GM21825 (cell line): ENCODE data around the gene CGNL1.

ENCODE experiments used
- ATAC-seq: cut with Tn5 transposase; IDR thresholded peaks from one replicate; pipeline ENCODE4 v1.9.1; 2021; ENCODE audit warnings: mild to moderate bottlenecking, moderate library complexity; ENCODE audit not compliant: unreplicated experiment

CGNL1 gene

DNA sequence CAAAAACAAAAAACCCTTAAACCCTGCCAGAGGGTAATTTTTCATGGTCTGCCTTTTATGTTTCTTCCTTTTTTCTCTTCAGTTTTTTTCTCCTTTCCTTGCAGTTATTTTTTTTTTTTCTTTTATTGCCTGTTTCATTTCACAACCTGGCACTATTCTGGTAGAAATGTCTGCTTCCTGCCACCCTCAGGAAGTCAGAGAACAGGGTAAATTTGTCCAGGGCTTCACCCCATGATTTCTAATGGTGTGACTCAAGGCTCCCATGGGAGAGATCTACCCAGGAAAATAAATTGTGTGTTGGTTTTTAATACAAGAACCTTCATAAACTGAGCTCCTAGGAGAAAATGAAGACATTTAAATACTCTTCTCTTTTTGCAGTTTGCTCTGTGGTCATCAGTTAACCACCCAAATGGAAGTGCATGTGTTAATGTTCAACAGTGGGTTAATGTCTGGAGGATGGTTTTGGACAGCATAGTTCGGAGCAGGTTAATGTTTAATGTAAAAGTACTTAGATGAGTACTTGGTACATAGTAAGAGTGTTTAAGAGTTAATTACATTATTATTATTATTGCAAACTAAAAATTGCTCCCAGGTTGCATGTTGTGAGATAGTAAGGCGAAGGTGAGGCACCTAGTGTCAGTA lies 45.9 kb downstream of the CGNL1 start:
- peak; percentile 92 for ATAC-seq

DNA sequence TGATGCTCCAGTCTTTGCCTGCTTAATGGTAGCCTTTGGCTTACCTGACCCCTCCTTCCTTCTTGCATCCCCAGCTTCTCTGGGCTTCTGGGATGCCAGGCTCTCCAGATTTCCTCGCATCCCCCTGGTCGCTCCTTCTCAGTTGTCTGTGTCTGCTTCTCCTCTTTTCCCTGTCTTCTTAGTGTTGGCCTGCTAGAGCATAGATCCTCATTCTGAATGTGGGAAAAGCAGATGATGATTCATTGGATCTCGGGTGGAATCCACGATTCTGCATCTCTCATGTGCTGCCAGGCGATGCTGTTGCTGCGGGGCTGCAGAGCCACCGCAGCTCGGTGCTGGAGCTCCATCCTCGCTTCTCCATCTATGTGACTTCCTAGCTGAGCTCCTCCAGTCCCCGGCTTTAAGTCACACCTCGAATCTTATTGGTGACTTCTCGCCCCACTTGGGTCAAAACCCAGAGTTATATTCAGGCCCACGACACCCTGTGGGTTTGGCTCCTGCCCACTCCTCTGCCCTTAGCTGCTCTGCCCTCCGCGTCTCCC lies 47.4 kb downstream of the CGNL1 start:
- no peak for ATAC-seq

DNA sequence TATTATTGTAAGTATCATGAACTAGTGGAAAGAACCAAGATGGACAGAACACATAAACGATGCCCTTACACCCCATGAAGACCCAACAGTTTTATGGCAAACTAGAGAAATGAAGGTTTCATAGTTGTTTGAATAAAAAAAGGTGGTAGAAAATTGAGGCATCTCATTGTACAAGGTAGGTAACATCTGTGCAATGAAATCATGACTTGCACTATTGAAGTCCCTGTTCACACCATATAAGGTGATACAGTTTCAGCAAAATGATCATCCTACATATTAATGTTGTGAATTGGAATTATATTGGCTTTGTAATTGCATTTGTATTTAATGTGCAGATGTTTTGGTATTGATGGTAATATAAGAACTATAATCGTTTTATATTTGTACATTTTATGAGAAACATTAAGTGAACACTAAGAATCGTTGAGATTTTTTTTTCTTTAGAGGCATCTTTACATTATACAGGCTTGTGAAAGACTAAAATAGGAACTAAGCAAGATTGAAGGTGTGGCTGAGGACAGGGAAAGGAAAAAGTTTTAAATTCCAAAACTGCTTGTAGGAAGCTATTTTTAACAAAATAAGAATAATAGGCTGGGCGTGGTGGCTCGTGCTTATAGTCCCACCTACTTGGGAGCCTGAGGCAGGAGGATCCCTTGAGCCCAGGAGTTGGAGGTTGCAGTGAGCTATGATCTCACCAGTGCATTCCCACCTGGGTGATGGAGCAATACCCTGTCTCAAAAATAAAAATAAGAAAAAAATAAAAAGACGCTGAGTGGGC lies 48.5 kb downstream of the CGNL1 start:
- no peak for ATAC-seq

DNA sequence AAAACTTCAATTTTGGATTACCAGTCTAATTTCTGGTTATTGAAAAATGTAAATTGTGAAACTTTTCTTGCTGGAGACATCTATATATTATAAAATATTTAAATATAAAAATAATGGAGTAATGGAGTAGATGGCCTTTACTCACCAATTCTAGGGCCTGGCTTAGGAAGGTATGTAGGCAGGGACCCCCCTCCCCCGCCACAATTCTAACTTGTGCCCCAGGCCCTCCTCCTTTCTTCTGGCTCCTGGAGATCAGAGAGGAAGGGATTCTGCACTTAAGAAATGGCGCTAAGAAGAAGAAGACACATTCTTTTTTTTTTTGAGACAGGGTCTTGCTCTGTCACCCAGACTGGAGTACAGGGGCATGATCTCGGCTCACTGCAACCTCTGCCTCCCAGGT lies 49.5 kb downstream of the CGNL1 start:
- ATAC-seq, result no peak

DNA sequence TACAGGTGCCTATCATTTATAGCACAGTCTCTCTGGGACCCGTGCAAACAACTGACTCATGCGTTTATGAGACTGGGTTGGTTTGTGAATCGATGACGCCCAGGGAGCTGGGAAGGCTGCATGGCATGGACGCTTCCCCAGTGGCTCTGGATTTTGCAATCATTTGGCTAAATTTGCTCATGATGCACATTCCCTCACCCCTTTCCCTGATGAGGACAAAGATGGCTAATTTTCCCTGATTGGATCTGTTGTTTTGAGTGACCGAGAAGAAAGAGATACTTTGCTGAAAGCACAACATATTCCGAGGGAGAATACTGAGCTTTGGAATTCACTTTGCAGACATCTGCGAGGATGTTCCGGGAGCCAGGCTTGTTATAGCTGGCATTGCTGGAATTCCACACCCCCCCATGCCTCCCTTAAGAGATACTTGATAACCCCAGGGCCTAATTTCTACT lies 51.1 kb downstream of the CGNL1 start:
- no peak for ATAC-seq

DNA sequence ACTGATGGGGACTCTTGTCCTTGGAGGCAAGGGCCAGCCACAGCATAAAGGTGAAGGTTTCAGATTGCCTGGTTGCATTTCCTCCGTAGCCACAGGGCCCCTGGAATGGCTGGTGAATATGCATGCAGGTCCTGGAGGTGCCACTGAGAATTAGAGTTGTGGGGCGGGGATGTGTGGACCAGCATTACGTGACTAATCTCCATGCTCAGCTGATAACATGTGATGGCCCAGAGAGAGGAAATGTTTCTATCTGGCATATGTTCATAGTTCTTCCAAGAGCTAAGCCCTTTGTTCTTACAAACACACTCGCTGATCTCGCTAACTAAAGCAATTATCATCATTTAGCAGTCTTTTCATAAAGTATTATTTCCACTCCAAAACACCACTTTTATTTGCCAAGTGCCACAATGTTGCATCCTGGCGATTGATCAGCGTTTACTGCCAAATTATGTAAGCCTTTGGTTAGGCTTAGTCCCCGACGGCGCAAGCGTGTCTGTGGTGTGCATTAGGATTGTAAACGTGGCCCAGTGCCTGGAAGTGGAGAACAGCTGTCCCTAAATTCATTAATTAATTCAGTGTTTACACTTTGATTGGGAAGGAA lies 55.9 kb downstream of the CGNL1 start:
- ATAC-seq, result no peak

DNA sequence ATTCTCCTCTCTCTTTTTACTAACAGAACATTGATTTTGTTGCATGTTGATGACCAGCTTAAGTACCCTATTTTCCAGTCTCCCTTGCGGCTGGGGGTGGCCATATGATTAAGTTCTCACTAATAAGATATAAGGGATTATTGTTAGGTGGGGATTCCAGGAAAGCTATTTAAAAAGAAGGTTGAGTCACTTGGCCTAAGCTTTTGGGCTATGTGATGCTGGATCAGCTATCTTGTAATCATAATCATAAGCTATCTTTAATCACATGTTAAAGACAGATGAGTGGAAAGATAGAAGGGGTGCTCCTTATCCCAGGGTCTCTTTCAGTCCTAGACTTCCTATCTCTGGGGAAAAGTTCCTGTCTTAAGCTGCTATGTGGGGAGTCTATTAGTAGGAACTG lies 59.9 kb downstream of the CGNL1 start:
- no peak for ATAC-seq

DNA sequence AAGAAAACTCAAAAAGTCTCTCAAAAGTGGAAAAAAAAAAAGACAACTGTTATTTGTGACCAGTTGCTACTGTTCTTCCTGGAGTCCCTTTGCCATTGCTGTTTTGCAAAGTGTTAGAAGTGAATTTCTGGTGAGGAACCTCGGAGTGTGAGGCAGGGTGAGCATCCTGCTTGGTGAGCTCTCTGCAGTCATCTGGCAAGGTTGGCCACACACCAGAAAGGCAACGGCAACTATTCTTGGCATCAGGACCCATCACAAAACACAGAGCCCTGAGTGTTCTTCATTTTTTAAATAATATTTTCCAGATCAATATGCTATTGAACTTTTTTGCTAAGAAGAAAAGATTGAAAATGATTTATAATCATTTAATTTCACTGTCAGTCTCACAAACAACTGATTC lies 60.7 kb downstream of the CGNL1 start:
- no peak for ATAC-seq

DNA sequence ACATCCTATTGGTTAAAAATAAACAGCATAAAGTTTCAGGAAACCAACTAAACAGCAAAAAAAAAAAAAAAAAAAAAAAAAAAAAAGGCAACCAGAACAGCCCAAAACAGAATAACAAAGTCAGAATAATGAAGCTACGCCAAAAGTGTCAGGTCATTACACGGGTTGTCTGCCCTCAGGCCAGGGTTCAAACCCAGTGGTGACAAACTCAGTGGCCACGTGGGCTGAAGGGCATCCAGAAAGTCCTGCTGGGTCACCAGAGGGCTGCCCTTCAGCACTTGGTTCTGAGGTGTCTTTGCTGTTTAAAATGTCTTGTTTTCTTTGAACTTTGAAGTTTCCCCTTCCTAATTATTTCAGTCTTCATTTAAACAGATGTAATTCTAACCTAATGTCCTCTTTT lies 61.3 kb downstream of the CGNL1 start:
- ATAC-seq, result no peak

DNA sequence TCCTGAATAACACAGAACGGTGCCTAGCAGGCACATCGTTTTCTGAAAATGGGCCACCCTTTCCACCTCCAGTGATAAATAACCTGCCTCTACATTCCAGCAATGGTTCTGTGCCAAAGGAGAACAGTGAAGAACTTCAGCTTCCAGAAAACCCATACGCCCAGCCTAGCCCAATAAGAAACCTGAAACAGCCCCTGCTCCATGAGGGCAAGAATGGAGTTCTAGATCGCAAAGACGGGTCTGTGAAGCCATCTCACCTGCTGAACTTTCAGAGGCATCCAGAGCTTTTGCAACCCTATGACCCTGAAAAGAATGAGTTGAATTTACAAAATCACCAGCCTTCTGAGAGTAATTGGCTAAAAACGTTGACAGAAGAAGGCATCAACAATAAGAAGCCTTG lies 61.9 kb downstream of the CGNL1 start:
- ATAC-seq, result no peak

DNA sequence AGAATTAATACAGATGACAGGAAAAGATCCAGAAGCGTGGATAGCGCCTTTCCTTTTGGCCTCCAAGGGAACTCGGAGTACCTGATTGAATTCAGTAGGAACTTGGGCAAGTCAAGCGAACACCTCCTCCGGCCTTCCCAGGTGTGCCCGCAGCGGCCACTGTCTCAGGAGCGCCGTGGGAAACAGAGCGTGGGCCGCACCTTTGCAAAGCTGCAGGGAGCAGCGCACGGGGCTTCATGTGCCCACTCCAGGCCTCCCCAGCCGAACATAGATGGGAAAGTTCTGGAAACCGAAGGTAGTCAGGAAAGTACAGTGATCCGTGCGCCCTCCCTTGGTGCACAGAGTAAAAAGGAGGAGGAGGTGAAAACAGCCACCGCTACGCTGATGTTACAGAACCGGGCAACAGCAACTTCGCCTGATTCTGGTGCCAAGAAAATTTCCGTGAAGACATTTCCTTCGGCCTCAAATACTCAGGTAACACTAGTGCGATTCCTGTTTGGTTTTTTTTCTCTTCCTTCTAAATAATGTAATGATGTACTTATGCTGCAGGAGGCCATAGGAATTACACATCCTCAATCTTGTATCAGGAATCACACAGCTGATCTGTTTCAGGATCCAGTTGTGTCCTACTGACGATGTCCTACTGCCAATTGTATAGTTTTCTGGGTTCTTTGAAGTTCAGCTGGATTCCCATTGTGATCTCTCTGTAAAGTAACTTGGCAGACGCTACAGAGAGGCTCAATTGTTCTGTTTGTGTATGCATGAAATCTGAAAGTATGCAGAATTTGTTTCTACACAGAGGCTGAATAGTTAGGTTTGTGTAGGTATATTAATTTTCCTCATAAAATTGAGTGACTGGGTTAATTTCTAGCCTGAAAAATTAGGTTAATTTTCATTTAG lies 63.1 kb downstream of the CGNL1 start:
- ATAC-seq, result no peak

DNA sequence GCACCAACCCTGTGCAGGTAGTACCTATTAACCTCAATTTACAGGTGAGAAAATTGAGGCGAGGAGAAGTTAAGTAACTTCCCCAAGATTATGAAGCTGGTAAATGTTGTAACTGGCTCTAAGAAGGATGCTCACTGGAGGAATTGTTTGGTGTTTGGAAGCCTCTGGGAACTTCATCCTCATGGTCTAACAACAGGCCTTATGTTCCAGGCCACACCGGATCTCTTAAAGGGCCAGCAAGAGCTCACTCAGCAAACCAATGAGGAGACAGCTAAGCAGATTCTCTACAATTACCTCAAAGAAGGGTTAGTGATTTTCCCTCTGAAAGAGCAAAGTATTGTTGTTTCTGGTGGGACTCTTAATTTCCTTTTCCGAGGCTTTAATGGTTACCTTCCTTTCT lies 63.9 kb downstream of the CGNL1 start:
- no peak for ATAC-seq

DNA sequence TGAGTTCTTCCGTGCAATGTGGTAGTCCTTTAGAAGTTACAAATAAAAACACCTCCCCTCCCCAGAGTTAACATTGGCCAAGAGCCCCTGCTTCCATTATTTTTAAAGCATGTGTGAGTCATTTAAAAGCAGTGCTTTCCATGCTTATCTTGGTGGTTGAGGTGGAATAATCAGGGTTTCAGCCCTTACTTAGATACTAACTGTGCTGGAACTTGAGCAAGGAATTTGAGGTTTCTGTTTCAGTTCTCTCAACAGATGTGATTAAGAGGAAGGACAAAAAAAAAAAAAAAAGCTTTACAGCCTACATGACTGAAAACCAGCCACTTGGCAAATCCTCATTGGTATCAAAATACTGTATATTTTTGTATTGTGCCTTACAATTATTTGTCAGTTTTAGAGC lies 64.5 kb downstream of the CGNL1 start:
- no peak for ATAC-seq

DNA sequence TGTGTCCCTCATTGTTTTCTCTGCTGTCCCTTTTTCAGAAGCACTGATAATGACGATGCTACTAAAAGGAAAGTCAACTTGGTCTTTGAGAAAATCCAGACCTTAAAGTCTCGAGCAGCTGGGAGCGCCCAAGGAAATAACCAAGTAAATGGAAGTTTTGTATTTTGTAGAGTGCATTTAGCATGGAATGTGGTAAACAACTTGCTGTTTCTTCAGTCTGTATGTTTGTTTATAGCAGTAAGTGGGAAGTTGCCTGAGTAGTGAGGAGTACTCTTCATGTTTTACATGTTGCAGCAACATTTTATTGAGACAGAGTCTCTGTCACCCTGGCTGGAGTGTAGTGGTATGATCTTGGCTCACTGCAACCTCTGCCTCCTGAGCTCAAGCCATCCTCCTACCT lies 66.0 kb downstream of the CGNL1 start:
- no peak for ATAC-seq

DNA sequence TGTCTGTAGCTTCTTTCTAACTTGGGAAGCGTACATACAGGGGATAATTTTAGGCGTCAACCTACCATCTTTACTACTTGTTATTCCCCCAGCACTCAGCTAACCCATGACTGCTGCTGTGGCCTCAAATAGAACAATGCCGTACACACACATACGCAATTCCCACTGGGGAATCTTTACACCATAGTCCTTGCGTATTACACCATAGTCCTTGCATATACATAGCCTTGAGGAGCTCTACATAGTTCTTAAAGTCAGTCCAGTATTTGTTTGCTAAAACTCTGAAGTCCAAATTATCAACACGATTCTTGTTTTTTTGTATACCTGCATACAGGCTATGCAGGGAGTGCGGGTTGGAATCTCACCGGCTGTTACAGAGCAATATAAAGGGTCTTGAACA lies 67.2 kb downstream of the CGNL1 start:
- no peak for ATAC-seq

DNA sequence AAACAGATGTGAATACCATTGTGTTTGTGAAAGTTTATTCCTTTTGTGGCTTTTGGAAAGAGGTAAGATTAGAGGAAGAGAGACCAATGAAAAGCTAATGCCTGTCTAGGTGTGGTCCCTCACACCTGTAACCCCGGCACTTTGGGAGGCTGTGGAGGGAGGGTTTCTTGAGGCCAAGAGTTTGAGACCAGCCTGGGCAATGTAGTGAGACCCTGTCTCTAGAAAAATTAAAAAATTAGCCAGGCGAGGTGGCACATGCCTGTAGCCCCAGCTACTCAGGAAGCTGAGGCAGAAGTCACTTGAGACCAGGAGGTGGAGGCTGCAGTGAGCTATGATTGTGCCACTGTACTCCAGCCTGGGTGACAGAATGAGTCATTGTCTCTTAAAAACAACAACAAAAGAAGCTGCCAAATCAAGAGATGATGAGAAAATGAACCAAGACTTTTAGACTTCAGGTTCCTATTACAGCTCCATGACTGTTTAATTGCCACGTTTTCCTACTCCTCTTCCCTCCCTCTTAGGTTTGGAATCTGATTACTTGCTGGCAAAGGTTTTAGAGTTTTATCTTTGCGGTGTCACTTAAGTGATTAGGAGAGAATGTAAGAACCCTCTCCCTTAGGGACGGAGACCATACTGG lies 68.7 kb downstream of the CGNL1 start:
- no peak for ATAC-seq

DNA sequence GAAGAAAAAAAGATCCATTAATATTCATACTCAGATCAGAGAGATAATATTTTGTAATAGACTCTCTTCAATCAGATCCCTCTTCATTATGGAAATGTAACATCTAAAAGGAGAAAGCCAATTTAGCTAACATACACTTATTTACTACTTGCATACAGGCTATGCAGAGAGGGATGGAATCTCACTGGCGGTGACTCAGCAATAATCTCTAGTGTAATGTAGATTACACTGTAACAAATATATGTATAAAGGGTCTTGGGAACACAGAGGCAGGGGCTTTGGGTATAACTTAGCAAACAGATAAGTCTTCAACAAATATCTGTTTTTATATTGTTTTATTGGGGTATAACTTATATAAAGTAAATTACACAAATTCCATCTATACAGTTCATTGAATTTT lies 69.6 kb downstream of the CGNL1 start:
- no peak for ATAC-seq

DNA sequence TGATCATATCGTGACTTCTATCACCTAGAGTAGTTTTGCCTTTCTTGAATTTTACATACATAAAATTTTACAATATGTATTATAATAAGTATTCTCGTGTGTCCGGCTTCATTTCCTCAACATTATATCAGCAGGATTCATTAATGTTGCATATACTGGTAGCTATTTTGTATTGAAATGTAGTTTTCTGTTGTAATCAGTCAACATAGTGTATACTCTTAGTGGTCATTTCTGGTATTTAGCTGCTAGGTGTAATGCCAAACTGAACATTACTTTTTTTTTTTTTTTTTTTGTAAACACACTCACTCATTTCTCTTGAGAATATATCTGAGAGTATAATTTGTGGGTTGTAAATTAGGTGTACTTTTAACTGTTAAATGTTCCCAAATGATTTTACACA lies 70.1 kb downstream of the CGNL1 start:
- no peak for ATAC-seq

DNA sequence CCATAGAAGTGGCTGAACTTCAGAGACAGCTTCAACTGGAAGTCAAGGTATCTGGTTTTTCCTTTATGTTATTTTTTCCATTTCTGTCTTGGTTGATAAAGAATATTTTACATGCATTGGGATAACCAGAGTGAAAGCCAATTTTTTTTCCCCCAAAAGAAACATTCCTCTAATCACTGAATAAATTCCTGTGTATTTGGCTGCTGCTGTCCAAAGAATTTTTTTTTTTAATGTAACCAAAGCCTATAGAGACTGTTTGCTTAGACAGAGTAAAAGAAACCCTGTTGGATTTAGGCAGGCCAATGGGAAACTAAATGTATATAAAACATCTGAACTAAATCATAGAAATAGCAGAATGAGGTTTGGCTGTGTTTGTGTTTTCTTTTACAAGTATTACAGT lies 75.2 kb downstream of the CGNL1 start:
- ATAC-seq, result no peak

DNA sequence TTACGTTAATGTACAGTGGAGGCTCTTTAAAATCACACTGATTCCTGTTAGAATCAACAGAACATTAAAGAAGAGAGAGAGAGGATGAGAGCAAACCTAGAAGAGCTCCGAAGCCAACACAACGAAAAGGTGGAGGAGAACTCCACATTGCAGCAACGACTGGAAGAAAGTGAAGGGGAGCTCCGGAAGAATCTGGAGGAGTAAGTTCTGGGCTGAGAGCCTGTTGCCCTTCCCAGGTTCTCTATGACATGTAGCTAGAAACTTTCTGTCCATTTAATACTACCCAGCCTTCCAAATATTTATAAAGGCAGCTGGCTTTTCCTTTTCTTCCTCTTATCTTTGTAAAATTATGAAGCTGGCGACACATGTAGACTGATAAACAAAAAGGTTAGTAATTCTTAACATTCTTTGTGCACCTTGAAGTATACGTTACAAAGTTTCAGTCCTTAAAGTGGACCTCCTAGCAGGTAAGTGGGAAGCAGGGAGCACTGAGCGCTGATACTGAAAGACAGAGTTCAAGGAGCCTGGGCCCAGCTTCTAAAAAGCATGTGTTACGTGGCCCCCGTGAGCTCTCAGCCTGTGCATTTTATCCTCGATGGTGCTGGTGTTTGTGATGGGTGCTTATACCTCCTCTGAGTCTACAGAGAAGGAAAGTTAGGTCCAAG lies 75.9 kb downstream of the CGNL1 start:
- no peak for ATAC-seq
